ENCODE measurements around the gene SLC11A2.

SLC11A2 gene

DNA sequence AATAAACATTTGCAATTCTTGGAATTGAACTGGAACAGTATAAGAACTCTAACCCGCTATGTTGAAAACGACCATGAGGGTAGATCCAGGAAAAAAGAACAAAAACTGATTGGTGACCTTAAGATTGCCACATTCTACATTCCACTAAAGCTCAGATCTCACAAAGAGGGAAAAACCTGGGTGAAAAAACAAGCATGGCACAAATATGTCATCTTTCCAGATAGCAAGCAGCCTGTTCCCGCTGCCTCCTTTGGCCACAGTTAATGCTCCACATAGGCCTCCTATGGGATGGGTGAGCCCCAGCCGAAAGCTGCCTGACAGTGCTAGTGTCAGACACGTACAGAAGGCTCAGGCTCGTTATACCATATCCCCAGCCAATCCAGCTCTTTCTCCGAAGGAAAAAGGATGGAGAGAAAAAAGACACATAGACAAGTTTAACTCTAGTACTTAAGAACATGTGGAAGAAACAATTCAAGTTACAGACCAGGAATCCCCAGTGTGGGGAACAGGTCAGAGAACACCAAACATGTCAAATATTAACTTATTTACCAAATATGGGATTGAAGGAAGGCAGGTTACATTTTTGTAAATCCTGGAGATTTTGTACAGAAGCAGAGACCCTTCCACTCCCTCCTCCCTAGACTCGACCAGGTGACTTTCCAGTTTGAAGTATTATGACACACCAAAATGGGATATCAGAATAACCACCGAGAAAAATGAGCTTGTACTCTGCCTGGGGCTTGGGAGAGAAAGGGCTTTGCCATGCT is 36.6 kb upstream of the SLC11A2 start:
- no peak for DNase-seq (ENCODE audit: extremely low read depth, low read depth)
- TF ChIP-seq, protein P1, sequence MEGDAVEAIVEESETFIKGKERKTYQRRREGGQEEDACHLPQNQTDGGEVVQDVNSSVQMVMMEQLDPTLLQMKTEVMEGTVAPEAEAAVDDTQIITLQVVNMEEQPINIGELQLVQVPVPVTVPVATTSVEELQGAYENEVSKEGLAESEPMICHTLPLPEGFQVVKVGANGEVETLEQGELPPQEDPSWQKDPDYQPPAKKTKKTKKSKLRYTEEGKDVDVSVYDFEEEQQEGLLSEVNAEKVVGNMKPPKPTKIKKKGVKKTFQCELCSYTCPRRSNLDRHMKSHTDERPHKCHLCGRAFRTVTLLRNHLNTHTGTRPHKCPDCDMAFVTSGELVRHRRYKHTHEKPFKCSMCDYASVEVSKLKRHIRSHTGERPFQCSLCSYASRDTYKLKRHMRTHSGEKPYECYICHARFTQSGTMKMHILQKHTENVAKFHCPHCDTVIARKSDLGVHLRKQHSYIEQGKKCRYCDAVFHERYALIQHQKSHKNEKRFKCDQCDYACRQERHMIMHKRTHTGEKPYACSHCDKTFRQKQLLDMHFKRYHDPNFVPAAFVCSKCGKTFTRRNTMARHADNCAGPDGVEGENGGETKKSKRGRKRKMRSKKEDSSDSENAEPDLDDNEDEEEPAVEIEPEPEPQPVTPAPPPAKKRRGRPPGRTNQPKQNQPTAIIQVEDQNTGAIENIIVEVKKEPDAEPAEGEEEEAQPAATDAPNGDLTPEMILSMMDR (IDR thresholded peaks at IDR 0.05; ENCODE audit: low read depth, low read length), result no peak

DNA sequence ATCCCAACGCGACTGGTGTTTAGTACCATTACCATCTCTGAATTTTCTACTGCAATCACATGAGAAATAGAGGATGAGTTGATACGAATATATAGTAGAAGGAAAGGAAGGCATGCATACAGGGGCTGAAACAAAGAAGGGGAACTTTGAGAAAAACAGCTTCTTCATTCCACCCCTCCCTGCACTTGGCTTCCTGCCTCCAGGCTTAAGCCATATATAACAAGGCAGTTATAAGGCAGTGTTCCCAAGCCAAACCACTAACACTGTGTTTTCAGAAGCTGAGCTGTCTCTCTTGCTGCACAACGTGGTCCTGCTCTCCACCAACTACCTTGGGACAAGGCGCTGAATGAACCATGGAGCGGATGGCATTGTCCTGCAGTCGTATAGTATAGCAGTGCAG is 32.9 kb upstream of the SLC11A2 start:
- TF ChIP-seq, protein P1 (IDR thresholded peaks at IDR 0.05; ENCODE audit: low read depth, low read length), result no peak
- DNase-seq (ENCODE audit: extremely low read depth, low read depth), result no peak

DNA sequence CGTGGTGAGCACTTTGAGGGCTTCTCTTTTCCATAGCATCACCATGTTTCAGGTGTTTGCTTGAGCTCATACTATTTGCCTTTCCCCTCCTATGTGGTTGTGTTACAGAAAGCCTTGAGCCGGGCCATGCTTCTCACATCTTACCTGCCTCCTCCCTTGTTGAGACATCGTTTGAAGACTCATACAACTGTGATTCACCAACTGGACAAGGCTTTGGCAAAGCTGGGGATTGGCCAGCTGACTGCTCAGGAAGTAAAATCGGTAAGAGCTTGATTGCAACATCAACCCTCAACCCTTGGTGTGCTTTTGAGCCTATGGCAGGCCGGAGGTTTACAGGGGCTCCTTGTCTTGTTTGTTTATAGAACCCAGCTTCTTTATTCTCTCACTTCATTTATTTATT is 30.1 kb upstream of the SLC11A2 start:
- DNase-seq (ENCODE audit: extremely low read depth, low read depth), result no peak
- TF ChIP-seq, protein P1 (IDR thresholded peaks at IDR 0.05; ENCODE audit: low read depth, low read length), result no peak

DNA sequence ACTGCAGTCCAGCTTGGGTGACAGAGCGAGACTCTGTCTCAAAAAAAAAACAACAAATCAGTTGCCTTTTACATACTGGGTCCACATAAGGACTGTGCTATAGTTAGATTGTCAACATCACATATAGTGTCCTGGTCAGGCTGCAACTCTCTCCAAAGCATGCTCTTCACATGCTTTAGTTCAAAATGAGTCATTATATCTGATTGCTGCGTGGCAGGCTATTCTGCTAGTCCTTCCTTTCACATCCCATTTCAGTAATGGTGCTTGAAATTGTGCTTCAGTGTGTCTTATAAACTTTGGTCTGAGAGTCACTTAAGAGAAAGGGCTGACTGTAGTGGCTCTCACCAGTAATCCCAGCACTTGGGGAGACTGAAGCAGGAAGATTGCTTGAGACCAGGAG is 28.9 kb upstream of the SLC11A2 start:
- no peak for DNase-seq (ENCODE audit: extremely low read depth, low read depth)
- TF ChIP-seq, protein P1 (IDR thresholded peaks at IDR 0.05; ENCODE audit: low read depth, low read length), result no peak

DNA sequence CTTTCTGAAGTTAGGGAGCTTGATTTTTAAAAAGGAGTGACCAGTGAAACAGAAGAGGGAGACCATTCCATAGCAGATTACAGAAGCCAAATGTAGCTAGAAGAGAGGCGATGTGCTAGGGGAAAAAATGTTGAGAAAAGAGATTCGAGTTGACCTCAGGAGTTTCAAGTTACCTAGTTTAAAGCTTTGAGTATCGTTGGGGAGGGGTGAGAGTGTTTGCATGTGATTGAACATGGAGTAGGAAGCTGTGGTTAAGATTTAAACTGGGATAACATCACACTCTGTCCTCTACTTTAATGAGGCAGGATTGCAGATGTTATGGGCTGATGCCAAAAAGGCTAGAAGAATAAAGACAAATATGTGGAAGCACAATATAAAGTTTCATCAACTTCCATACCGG is 25.6 kb upstream of the SLC11A2 start:
- DNase-seq (ENCODE audit: extremely low read depth, low read depth), result no peak
- TF ChIP-seq, protein P1 (IDR thresholded peaks at IDR 0.05; ENCODE audit: low read depth, low read length), result no peak

DNA sequence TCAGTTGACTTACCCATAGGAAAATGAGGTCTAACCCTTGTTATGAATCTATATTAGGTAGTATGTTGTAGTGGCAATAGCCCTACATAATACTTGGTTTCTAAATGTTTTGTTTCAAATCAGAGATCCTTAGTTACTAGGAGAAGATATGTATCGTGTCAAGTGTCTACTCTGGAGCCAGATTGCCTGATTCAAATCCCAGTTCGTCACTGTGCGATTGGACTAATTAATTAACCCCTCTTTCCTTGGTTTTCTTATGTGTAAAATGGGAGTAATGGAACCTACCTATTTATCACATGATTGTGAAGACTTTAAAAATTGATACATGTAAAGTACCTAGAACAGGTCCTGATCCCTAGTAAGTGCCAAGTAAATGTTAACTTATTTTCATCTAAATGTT is 23.3 kb upstream of the SLC11A2 start:
- TF ChIP-seq, protein P1 (IDR thresholded peaks at IDR 0.05; ENCODE audit: low read depth, low read length), result no peak
- DNase-seq (ENCODE audit: extremely low read depth, low read depth), result no peak

DNA sequence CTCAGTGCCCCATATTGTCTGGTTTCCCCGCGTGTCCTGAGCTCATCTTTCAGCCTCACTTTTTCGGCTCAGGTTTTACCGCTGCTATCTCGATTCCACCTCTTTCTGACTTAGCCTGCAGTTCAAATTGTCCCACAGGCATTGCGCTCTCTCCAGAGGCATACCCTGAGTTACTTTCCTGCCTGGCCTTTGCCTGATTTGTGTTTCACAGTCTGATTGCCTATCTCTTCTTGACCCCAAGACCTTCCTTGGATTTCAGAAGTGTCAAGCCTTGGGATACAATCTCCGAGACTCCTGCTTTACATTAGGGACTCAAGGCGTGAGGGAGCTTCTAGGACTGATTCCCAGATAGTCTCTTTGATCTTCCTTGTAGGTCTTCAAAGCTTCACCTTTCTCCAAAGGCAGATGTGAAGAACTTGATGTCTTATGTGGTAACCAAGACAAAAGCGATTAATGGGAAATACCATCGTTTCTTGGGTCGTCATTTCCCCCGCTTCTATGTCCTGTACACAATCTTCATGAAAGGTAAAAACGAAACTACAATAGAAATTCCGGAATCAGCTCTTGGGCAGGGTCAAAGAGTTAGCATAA is 22.6 kb upstream of the SLC11A2 start:
- no peak for DNase-seq (ENCODE audit: extremely low read depth, low read depth)
- TF ChIP-seq, protein P1 (IDR thresholded peaks at IDR 0.05; ENCODE audit: low read depth, low read length), result no peak
